Measurements from ENCODE around the gene FAM151B. TPM values are rescaled to one million over a fixed set of nuclear protein-coding genes. Genes with fewer than 3 reads are reported as not detected.
"Not testable (repeated sequence)": the region's sequence is repeated elsewhere in the genome, so short reads cannot be mapped to it uniquely, and the experiment has no call there.

FAM151B gene, protein sequence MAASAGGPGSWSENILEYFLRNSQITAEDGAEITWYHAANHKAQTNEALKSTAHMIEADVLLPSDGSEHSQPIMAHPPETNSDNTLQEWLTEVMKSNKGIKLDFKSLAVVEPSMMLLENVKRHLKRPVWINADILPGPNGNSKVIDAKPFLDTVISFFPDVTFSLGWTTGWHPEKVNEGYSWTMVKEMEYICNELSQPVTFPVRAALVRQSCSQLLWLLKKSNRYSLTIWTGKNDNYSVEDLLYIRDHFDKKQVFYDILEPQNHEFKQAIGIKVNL
- total RNA-seq, result under 1 TPM; 0.30 to 0.35 TPM

DNA sequence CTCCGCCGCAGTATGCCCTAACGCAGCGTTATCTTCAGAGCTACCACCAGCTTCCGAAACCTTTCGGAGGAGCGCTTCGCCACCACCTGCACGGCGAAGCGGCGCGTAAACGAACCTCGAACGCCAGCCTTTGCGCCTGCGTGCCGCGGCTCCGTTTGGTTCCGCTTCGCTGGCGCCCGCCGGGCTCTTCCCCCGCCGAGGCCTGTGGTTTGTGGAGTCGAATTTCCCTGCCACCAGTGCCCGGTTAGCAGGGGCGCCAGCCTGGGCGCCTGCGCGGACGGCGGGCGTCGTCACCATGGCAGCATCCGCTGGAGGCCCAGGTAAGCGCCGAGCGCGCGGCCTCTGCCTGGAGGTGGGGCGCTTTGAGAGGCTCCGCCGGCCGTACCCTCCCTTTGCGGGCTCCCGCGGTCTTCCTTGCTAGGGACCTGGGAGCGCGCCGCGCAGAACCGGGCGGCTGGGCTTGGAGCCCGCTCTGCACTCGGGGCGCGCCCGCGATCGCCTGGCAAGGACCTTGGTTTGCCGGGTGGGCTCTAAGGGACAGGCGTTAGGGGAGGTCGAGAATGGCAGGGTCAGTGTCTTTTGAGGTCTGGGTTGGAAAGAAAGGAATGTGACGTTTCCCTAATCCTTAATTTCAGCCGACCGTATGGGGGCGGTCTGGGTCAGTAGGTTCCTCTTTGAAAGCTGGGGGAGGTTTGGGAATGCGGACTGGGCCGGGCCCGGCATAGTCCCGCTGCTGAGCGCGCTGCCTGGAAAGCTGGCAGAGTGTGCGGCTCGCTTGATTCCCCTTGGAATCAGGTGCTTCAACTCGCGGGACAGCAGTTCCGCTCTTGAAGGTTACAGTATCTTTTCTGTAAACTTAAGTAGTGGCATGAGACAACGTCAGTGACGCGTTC, at the start of gene FAM151B:
TSS of gene FAM151B (plus strand) at position 272 of the 893 bp plus-strand sequence. CDS start at position 296, 24 bp downstream.
- Mint-ChIP-seq H3K36me3 (peaks cover 9% of the 10 kb centered on the region), H3K4me3 (peak within 1 kb of the TSS; percentile 80), H3K4me1 (peaks cover 7% of the 10 kb centered on the region), H3K27ac (no peak within 1 kb of the TSS), H3K27me3 (peaks cover 7% of the 10 kb centered on the region), H3K9me3 (peaks cover 4% of the 10 kb centered on the region)
- peak; percentile 85 for DNase-seq

DNA sequence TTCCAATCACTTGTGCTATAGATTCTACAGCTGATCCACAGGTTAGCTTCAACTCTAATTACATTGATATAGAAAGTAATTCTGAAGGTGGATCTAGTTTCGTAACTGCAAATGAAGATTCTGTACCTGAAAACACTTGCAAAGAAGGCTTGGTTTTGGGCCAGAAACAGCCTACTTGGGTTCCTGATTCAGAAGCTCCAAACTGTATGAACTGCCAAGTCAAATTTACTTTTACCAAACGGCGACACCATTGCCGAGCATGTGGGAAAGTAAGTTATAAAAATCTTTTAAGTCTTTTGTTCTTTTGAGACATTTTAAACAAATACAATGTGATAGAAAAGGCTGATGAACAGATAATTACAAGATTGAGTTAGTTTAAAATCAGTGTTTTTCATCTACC, 49.2 kb upstream of the FAM151B start:
- DNase-seq, result no peak
- Mint-ChIP-seq H3K4me3 (no peak overlapping the region), H3K36me3 (peaks cover 22% of the 10 kb centered on the region), H3K4me1 (peaks cover 3% of the 10 kb centered on the region), H3K27ac (no peak overlapping the region), H3K27me3 (no peaks in the 10 kb centered on the region), H3K9me3 (no peaks in the 10 kb centered on the region)

DNA sequence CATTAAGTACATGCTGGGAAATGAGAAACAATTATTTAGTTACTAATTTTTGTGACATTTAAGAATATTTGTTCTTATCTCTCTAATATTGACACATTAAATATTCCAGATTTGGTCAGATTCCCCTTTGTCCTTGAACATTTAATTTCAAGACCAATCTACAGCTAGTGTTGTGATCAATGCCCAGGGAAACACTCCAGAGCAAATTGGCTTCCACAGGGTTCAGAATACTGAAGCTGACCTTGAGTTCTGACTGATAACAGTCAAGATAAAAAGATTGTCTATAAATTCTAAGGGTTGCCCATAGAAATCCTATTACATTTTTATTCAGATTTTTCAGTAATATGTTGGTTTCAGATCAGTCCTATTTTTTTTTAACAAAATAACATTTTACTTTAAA, 48.7 kb upstream of the FAM151B start:
- DNase-seq, result no peak
- no peak overlapping the region for H3K27ac Mint-ChIP-seq
- no peaks in the 10 kb centered on the region for H3K9me3 Mint-ChIP-seq
- H3K36me3 Mint-ChIP-seq, result peaks cover 22% of the 10 kb centered on the region
- H3K4me1 Mint-ChIP-seq, result peaks cover 3% of the 10 kb centered on the region
- no peak overlapping the region for H3K4me3 Mint-ChIP-seq
- H3K27me3 Mint-ChIP-seq, result no peaks in the 10 kb centered on the region

DNA sequence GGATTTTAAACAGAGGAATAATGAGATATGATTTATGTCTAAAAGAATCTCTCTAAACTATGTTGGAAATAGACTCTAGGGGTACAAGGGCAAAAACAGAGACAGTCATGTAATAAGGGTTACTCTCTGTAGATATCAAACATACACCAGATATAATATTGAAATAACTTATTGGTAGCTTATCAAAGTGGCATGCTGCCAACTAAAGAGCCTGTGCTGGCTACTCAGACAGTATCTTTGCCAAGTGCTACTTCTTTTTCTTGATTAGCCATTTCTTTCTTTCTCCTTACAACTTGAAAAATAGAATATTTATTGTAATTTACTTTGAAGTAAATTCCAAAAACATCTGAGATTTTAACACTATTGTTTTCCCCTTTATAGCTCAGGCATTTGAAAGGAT, 45.2 kb upstream of the FAM151B start:
- Mint-ChIP-seq H3K4me1 (peaks cover 2% of the 10 kb centered on the region), H3K4me3 (no peak overlapping the region), H3K36me3 (peaks cover 9% of the 10 kb centered on the region), H3K9me3 (no peaks in the 10 kb centered on the region), H3K27me3 (no peaks in the 10 kb centered on the region), H3K27ac (no peak overlapping the region)
- no peak for DNase-seq

DNA sequence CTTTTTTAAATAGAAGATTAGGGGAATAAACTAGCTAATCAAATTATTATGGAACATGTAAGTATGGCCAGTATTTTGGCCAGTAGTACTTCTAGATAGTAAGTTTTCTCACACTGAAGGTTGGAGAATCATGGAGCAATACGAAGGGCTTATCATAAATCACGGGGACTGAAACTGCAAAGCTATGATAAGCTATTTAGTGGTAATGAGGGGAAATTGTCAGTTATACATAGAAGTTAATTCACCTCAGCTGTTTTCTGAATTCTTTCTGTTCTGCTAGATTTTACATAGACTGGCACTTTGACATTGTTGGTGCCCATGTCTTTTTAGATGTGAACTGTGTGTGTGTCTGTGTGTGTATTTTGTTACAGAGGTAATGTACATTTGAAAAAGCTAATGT, 34.5 kb upstream of the FAM151B start:
- H3K27ac Mint-ChIP-seq, result no peak overlapping the region
- no peaks in the 10 kb centered on the region for H3K4me1 Mint-ChIP-seq
- H3K36me3 Mint-ChIP-seq, result peaks cover 15% of the 10 kb centered on the region
- H3K9me3 Mint-ChIP-seq, result no peaks in the 10 kb centered on the region
- no peaks in the 10 kb centered on the region for H3K27me3 Mint-ChIP-seq
- H3K4me3 Mint-ChIP-seq, result no peak overlapping the region
- DNase-seq, result no peak

DNA sequence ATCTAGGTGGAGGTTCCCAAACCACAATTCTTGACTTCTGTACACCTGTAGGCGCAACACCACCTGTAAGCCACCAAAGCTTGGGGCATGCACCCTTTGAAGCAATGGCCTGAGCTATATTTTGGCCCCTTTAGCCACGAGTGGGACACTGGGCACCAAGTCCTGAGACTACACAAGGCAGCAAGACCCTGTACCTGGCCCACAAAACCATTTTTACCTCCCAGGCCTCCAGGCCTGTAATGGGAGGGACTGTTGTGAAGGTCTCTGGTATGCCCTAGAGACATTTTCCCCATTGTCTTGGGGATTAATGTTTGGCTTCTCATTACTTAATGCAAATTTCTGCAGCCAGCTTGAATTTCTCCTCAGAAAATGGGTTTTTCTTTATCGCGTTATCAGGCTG, 24.6 kb upstream of the FAM151B start:
- Mint-ChIP-seq H3K36me3 (peaks cover 62% of the 10 kb centered on the region), H3K27me3 (no peaks in the 10 kb centered on the region), H3K4me3 (no peak overlapping the region), H3K4me1 (no peaks in the 10 kb centered on the region), H3K9me3 (peaks cover 21% of the 10 kb centered on the region), H3K27ac (no peak overlapping the region)
- no peak for DNase-seq

DNA sequence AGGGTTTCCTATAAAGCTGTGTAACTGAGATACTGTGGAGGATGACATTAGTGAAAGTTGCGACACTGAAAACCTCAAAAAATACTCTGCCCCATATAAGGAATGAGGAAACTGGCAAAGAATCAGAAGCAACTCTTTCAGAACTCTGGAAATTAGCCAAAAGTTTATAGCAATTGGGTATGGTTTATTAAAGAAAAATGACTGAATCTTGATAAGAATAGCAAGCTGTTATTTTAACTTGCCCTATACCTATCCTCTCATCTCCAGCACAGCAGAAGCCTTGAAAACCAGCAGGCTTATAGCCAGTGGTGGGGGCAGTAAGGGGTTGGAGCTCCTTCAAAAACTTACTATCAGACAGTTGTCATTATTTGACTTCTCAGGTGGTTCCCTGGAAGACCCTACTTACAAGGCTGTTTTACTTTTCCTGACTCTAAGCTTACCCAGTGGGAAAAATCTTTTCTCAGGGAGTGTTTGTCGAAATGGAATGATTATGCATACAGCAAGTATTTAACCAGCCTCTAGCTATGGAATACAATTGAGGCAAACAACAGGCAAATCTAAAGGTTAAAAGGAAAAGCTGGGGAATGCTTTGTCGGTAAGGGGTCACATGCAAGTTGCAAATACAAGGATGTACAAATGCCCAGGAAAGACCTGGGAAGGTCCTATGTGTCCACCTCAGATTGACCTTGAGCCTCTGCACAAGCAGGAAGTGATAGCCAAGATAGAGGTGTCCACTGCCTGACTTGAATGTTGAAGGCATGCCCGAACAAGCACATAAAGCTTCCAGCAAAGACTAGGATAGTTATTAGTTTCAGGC, 21.0 kb upstream of the FAM151B start:
- DNase-seq, result no peak
- H3K27me3 Mint-ChIP-seq, result no peaks in the 10 kb centered on the region
- no peak overlapping the region for H3K4me3 Mint-ChIP-seq
- H3K27ac Mint-ChIP-seq, result no peak overlapping the region
- peaks cover 34% of the 10 kb centered on the region for H3K9me3 Mint-ChIP-seq
- H3K36me3 Mint-ChIP-seq, result peaks cover 67% of the 10 kb centered on the region
- H3K4me1 Mint-ChIP-seq, result no peaks in the 10 kb centered on the region

DNA sequence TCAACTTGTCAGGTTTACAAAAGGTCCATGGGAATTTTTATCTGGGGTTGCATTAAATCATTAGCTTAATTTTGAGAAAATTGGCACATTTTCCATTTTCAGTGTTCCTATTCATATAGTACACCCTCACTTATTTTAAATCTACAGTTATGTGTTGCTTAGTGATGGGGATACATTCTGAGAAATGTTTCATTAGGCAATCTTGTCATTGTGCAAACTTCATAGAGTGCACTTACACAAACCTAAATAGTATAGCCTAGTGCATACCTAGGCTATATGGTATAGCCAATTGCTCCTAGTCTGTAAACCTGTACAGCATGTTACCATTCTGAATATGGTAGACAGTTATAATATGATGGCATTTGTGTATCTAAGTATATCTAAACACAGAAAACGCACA, 19.8 kb upstream of the FAM151B start:
- H3K36me3 Mint-ChIP-seq, result peaks cover 61% of the 10 kb centered on the region
- H3K4me1 Mint-ChIP-seq, result no peaks in the 10 kb centered on the region
- H3K27me3 Mint-ChIP-seq, result no peaks in the 10 kb centered on the region
- peaks cover 28% of the 10 kb centered on the region for H3K9me3 Mint-ChIP-seq
- no peak overlapping the region for H3K27ac Mint-ChIP-seq
- no peak overlapping the region for H3K4me3 Mint-ChIP-seq
- DNase-seq, result no peak

DNA sequence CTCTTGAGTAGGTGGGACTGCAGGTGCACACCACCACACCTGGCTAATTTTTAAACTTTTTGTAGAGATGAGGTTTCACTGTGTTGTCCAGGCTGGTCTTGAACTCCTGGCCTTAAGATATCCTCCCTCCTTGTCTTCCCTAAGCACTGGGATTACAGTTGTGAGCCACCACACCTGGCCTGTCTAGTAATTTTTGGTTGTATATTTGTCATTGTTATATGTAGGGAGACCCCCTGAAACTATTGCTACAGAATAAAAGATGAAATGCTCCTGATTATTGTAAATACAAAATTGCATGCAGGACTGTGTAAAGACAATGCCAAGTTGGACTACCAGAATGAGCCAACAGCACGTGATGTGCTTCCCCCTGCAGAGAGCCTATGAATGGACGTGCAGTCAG, 17.3 kb upstream of the FAM151B start:
- Mint-ChIP-seq H3K9me3 (peaks cover 15% of the 10 kb centered on the region), H3K36me3 (peaks cover 46% of the 10 kb centered on the region)
- DNase-seq, H3K27me3 Mint-ChIP-seq, H3K4me3 Mint-ChIP-seq, H3K27ac Mint-ChIP-seq, H3K4me1 Mint-ChIP-seq: not testable (repeated sequence)

DNA sequence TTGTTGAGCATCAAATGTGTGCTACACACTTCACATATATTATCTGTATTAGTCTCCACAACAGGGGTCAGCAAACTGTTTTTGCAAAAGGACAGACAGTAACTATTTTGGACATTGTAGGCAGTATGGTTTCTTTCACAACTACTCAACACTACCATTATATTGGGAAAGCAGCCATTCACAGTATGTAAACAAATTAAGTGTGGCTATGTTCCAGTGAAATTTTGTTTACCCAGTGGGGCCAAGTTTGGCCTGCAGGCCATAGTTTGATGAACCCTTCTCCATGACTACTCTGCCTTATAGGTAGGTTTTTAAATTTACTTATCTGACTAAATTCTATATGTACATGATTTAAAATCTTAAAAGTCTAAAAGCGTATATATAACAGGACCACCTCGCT, 13.0 kb upstream of the FAM151B start:
- Mint-ChIP-seq H3K27ac (no peak overlapping the region), H3K36me3 (peaks cover 30% of the 10 kb centered on the region), H3K4me1 (no peaks in the 10 kb centered on the region), H3K9me3 (peaks cover 9% of the 10 kb centered on the region), H3K4me3 (no peak overlapping the region), H3K27me3 (no peaks in the 10 kb centered on the region)
- no peak for DNase-seq

DNA sequence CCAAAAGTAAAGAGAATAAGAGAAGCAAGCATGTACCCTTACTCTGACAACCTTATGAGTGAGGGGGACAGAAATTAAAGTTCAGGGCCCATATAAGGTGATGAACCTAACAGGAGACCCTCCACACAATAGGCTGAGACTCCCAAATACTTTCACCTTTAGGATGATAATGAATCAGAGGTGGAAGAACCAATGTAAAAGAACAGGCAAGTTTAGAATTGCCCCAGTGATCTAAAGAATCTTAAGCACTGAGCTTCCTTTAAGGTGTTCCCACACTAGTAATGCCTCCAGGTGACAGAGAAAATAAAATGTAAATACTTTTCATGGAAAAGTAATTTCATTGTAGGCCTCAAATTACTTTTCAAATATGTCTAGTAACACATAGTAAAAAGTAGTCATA, 8.2 kb upstream of the FAM151B start:
- H3K36me3 Mint-ChIP-seq, result peaks cover 30% of the 10 kb centered on the region
- DNase-seq, result no peak

DNA sequence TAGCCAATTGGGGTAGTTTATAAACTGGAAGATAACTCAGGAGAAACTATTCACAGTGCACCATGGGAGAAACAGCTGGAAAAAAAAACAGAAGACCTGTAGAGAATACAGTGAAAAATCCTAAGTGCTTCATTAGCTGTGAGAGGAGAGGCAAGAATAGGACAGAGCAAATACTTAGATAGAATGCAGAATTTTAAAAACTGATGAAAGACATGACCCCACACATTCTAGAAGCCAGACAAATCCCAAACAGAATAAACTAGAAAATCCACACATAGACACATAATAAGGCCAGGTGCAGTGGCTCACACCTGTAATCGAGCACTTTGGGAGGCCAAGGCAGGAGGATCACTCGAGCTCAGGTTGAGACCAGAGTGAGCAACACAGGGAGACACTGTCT, 7.5 kb upstream of the FAM151B start:
- H3K4me1 Mint-ChIP-seq, result no peaks in the 10 kb centered on the region
- H3K9me3 Mint-ChIP-seq, result peaks cover 17% of the 10 kb centered on the region
- no peak overlapping the region for H3K27ac Mint-ChIP-seq
- H3K36me3 Mint-ChIP-seq, result peaks cover 29% of the 10 kb centered on the region
- DNase-seq, result no peak
- no peaks in the 10 kb centered on the region for H3K27me3 Mint-ChIP-seq
- no peak overlapping the region for H3K4me3 Mint-ChIP-seq

More for the DNA sequence above, 8.2 kb upstream of the FAM151B start:
- Mint-ChIP-seq H3K4me1 (no peaks in the 10 kb centered on the region), H3K9me3 (peaks cover 17% of the 10 kb centered on the region), H3K27ac (no peak overlapping the region), H3K4me3 (no peak overlapping the region), H3K27me3 (no peaks in the 10 kb centered on the region)

DNA sequence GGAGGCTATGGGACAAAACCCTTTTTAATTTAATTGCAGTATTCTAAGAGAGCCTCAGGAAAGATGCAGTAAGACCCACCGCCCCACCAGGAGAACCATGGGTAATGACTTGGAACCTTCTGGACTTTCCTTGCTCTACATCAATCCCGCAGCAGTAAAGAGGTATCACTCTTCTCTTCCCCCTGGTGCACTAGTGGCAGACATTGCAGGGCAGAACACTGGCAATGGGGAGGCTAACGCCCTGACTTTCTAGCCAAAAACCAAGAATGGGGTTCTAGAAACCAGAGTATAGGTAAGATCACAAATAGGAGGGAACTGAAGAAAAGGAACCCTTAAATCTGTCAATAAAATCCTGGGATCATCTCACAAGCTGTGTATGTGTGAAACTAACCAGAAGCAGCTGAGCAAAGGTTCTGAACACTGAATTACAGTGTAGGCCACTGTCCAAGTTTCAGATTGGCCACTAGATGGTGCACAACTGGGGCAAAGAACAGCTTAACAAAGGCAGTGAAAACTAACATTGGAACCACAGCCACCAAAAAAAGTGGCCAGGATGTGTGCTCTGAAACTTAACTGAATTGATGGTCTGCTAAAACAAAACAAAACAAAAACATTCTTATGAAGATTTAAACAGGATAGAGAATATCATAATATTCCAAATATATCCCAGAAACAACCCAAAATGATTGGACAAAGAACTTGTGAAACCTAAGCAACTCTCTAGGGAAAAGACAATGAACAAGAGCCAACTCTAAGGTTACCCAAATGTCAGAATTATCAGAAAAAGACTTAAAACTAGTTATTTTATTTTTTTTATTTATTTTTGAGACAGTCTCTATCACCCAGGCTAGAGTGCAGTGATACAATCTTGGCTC, 6.6 kb upstream of the FAM151B start:
- no peak overlapping the region for H3K27ac Mint-ChIP-seq
- H3K4me3 Mint-ChIP-seq, result no peak overlapping the region
- H3K4me1 Mint-ChIP-seq, result no peaks in the 10 kb centered on the region

DNA sequence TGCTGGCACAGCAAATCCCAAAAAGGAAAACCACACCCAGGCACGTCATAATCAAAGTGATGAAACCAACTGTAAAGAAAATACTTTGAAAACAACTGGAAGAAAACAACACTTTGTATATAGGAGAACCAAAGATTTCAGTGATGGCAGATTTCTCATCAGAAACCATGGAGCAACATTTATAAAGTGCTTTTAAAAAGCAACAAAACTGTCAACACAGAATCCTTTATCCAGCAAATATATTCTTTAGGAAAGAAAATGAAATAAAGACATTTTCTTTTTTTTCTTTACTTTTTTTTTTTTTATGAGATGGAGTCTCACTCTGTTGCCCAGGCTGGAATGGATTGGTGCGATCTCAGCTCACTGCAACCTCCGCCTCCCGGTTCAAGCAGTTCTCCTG, 5.3 kb upstream of the FAM151B start:
- Mint-ChIP-seq H3K9me3 (peaks cover 17% of the 10 kb centered on the region), H3K4me3 (no peak overlapping the region), H3K4me1 (peaks cover 4% of the 10 kb centered on the region), H3K36me3 (peaks cover 31% of the 10 kb centered on the region), H3K27ac (no peak overlapping the region), H3K27me3 (peaks cover 7% of the 10 kb centered on the region)
- DNase-seq, result no peak

More for the DNA sequence above, 6.6 kb upstream of the FAM151B start:
- H3K36me3 Mint-ChIP-seq, result peaks cover 29% of the 10 kb centered on the region
- H3K9me3 Mint-ChIP-seq, result peaks cover 17% of the 10 kb centered on the region
- H3K27me3 Mint-ChIP-seq, result no peaks in the 10 kb centered on the region
- DNase-seq, result peak; percentile 6
